B cell (primary cell): Measurements from ENCODE around the gene ACP3. TPM values are rescaled to one million over a fixed set of nuclear protein-coding genes. Genes with fewer than 3 reads are reported as not detected.

Experiments used
- ATAC-seq: fragments of 200-7000 bp; cut with Tn5 transposase; one replicate; pipeline ENCODE4 v1.10.0; 2021; ENCODE audit warnings: low read depth, mild to moderate bottlenecking, moderate number of reproducible peaks, moderate library complexity
- CTCF ChIA-PET: fragments of 350-600 bp; sonication (Branson Sonifier 250); formaldehyde crosslinking; loops from one replicate; lab custom pipeline; 2021; ENCODE audit warnings: antibody characterized with exemption, inconsistent platforms; lab: Charles Lee
- POLR2A ChIA-PET: fragments of 350-600 bp; sonication (Branson Sonifier 250); formaldehyde crosslinking; loops from one replicate; lab custom pipeline; 2021; ENCODE audit warnings: antibody characterized with exemption; lab: Charles Lee
- DNase-seq: peaks from one replicate; pipeline ENCODE4 v3.0.0; 2013
- H2AFZ ChIP-seq: 2 replicates; pipeline ENCODE4 v1.6.1; 2012; ENCODE audit warnings: mild to moderate bottlenecking, low read depth, low read length; ENCODE audit not compliant: insufficient read depth, poor library complexity, severe bottlenecking
- H3K27ac ChIP-seq, 2 donors: 1 replicate in 1 of 2; 2 replicates in 1 of 2; pipeline ENCODE4 v1.5.1; 2012 to 2013; ENCODE audit warnings: low read length in 2 of 2, mild to moderate bottlenecking in 2 of 2, moderate library complexity in 1 of 2
- H3K27me3 ChIP-seq, 4 experiments: fragments of 200-600 bp in 1 of 4; sonication (generic) in 1 of 4; replicated peaks in 1 of 4; 1 replicate in 2 of 4; 2 replicates in 2 of 4; pipeline versions ENCODE4 v1.6.1 to v1.7.0; 2013 to 2016; ENCODE audit warnings: low read length in 3 of 4, mild to moderate bottlenecking in 2 of 4, mixed read lengths in 1 of 4, moderate library complexity in 1 of 4; ENCODE audit not compliant: insufficient read depth in 4 of 4, control insufficient read depth in 3 of 4; ENCODE audit errors: control extremely low read depth in 1 of 4
- H3K36me3 ChIP-seq, 2 experiments: replicated peaks in 1 of 2; 1 replicate in 1 of 2; 2 replicates in 1 of 2; pipeline versions ENCODE4 v1.6.1 to v1.7.1; 2013; ENCODE audit warnings: low read length in 1 of 2; ENCODE audit not compliant: insufficient read depth in 2 of 2, control insufficient read depth in 1 of 2; ENCODE audit errors: control extremely low read depth in 1 of 2, extremely low read depth in 1 of 2
- H3K4me1 ChIP-seq, 2 donors: fragments of 200-600 bp in 1 of 2; sonication (generic) in 1 of 2; 1 replicate in 1 of 2; 2 replicates in 1 of 2; pipeline versions ENCODE4 v1.5.1 to v1.6.1; 2013 to 2017; ENCODE audit warnings: low read length in 2 of 2; ENCODE audit not compliant: control insufficient read depth in 2 of 2, insufficient read depth in 2 of 2
- H3K4me2 ChIP-seq: replicated peaks from 2 replicates; pipeline ENCODE3; 2012; ENCODE audit warnings: mild to moderate bottlenecking, low read depth, low read length; ENCODE audit not compliant: poor library complexity, severe bottlenecking
- H3K4me3 ChIP-seq, 5 experiments: fragments of 200-600 bp in 1 of 5; sonication (generic) in 1 of 5; 1 replicate in 3 of 5; 2 replicates in 2 of 5; pipeline versions ENCODE4 v1.5.1 to v1.7.0; 2011 to 2016; ENCODE audit warnings: low read length in 4 of 5, mild to moderate bottlenecking in 4 of 5, low read depth in 2 of 5, control low read depth in 1 of 5, moderate library complexity in 1 of 5; ENCODE audit not compliant: insufficient read depth in 1 of 5; ENCODE audit errors: control extremely low read depth in 1 of 5, extremely low read depth in 1 of 5
- H3K79me2 ChIP-seq: fragments of 200-600 bp; sonication (generic); one replicate; pipeline ENCODE4 v1.6.0; 2016; ENCODE audit warnings: low read length; ENCODE audit not compliant: control insufficient read depth, insufficient read depth
- H3K9ac ChIP-seq: fragments of 200-600 bp; sonication (generic); 2 replicates; pipeline ENCODE4 v1.6.1; 2017; ENCODE audit warnings: mild to moderate bottlenecking, low read length, moderate library complexity
- H3K9me3 ChIP-seq, 3 donors: one replicate each; pipeline versions ENCODE4 v1.6.1 to v1.7.1; 2013; ENCODE audit warnings: low read length in 2 of 3; ENCODE audit not compliant: control insufficient read depth in 2 of 3, insufficient read depth in 1 of 3; ENCODE audit errors: control extremely low read depth in 1 of 3
- H4K20me1 ChIP-seq: 2 replicates; pipeline ENCODE4 v1.6.0; 2012; ENCODE audit warnings: mild to moderate bottlenecking, low read length; ENCODE audit not compliant: insufficient read depth, control insufficient read depth, poor library complexity, severe bottlenecking
- H3K27ac Mint-ChIP-seq: one replicate; pipeline ENCODE4 v1.8.0; 2021; ENCODE audit warnings: mixed read lengths
- H3K27me3 Mint-ChIP-seq: one replicate; pipeline ENCODE4 v1.8.0; 2021; ENCODE audit warnings: mixed read lengths
- H3K4me1 Mint-ChIP-seq: one replicate; pipeline ENCODE4 v1.8.0; 2021; ENCODE audit warnings: mixed read lengths
- H3K4me3 Mint-ChIP-seq: one replicate; pipeline ENCODE4 v1.8.0; 2021; ENCODE audit warnings: mixed read lengths
- H3K9me3 Mint-ChIP-seq: one replicate; pipeline ENCODE4 v1.8.0; 2022; ENCODE audit warnings: mixed read lengths; ENCODE audit not compliant: insufficient read depth
- CTCF ChIP-seq: fragments of 200-600 bp; IDR thresholded peaks from one replicate; pipeline ENCODE4 v1.8.0; 2022; ENCODE audit warnings: antibody characterized with exemption, mild to moderate bottlenecking
- EZH2 ChIP-seq: IDR thresholded peaks from 2 replicates; pipeline ENCODE4 v1.6.1; 2012; ENCODE audit warnings: borderline replicate concordance, low read depth, mild to moderate bottlenecking, moderate library complexity, low read length; ENCODE audit not compliant: insufficient read depth, poor library complexity, severe bottlenecking
- WGBS: methylation state at CpG from one replicate; pipeline ENCODE4 v1.1.5; 2013; ENCODE audit warnings: missing lambda C conversion rate; ENCODE audit not compliant: insufficient coverage; 5-methylcytosine and 5-hydroxymethylcytosine counted together
- intact Hi-C: fragments of 100-400 bp; cut with micrococcal nuclease; formaldehyde crosslinking; loops from one replicate; pipeline ENCODE4 v1.10.0; 2022
- polyA plus RNA-seq: library from polyadenylated mRNA; depleted of rRNA; stranded (reverse); fragments of >200 nt; gene quantifications from 2 replicates; pipeline ENCODE4 v1.2.3, GENCODE V29; 2012
- total RNA-seq, 2 donors: library from RNA; stranded (reverse); fragments of 120-200 nt in 1 of 2; gene quantifications; 1 replicate in 1 of 2; 2 replicates in 1 of 2; pipeline versions ENCODE4 v1.2.3 to v1.2.4, GENCODE V29; 2013 to 2022

The ACP3 gene
- total and polyA plus RNA-seq, 2 donors (not counting 1 experiment from before 2014, with no cell fraction given), result 0.36 to 0.64 TPM

- H3K4me2 ChIP-seq, result no peak overlapping the region
- H3K36me3 ChIP-seq, result no peaks in the 10 kb centered on the region
- ChIA-PET CTCF (no interaction called here), POLR2A (no interaction called here)
- H2AFZ ChIP-seq, result no peak overlapping the region
- ATAC-seq, result no peak
- peaks cover 0 to 6% (median 0%) of the 10 kb centered on the region in 3 donors for H3K9me3 ChIP-seq
- H3K27ac ChIP-seq, result no peak overlapping the region
- no peak overlapping the region for H3K4me3 Mint-ChIP-seq
- H3K9ac ChIP-seq, result no peak overlapping the region
- no peaks in the 10 kb centered on the region for H3K9me3 Mint-ChIP-seq
- no peak for DNase-seq
- 9% methylated on average over 1 of the region's 3 CpGs for WGBS
- intact Hi-C loops, result no loop called here
- no peak overlapping the region for H3K27ac Mint-ChIP-seq
- no peaks in the 10 kb centered on the region for H3K4me1 Mint-ChIP-seq
- H3K27me3 Mint-ChIP-seq, result peaks cover 27% of the 10 kb centered on the region
- peaks cover 0 to 3% (median 0%) of the 10 kb centered on the region in 4 experiments for H3K27me3 ChIP-seq
- no peaks in the 10 kb centered on the region for H3K4me1 ChIP-seq
- no peaks in the 10 kb centered on the region for H4K20me1 ChIP-seq
- no peak for TF ChIP-seq EZH2
- no peak for TF ChIP-seq CTCF
- no peaks in the 10 kb centered on the region for H3K79me2 ChIP-seq
- H3K4me3 ChIP-seq, result no peak overlapping the region
Observed at GRCh38 chr3:132290833-132291232, 26.4 kb upstream of the ACP3 start.

GRCh38 chr3:132292042-132292441 lies 25.2 kb upstream of the ACP3 start:
- Mint-ChIP-seq H3K27ac (no peak overlapping the region), H3K4me1 (no peaks in the 10 kb centered on the region), H3K9me3 (peaks cover 2% of the 10 kb centered on the region), H3K27me3 (peaks cover 25% of the 10 kb centered on the region), H3K4me3 (no peak overlapping the region)
- no peaks in the 10 kb centered on the region for H3K36me3 ChIP-seq
- DNase-seq (no peak), ATAC-seq (no peak)
- H3K27ac ChIP-seq, result no peak overlapping the region
- no peak overlapping the region for H3K9ac ChIP-seq
- intact Hi-C loops, result no loop called here
- H3K9me3 ChIP-seq, result peaks cover 0 to 8% (median 0%) of the 10 kb centered on the region in 3 donors
- WGBS, result 73% methylated on average over 4 of the region's 4 CpGs
- no peak overlapping the region for H3K4me3 ChIP-seq
- TF ChIP-seq CTCF, result no peak
- no peak for TF ChIP-seq EZH2
- no peaks in the 10 kb centered on the region for H3K4me1 ChIP-seq
- peaks cover 0 to 3% (median 0%) of the 10 kb centered on the region in 4 experiments for H3K27me3 ChIP-seq
- H2AFZ ChIP-seq, result no peak overlapping the region
- H3K4me2 ChIP-seq, result no peak overlapping the region
- ChIA-PET CTCF (no interaction called here), POLR2A (no interaction called here)
- H4K20me1 ChIP-seq, result no peaks in the 10 kb centered on the region
- no peaks in the 10 kb centered on the region for H3K79me2 ChIP-seq
